Measurements from ENCODE around the gene GRK5. TPM values are rescaled to one million over a fixed set of nuclear protein-coding genes. Genes with fewer than 3 reads are reported as not detected.

The GRK5 gene
- total RNA-seq, 1 experiment from 2014 or later: 0.82 TPM

DNA sequence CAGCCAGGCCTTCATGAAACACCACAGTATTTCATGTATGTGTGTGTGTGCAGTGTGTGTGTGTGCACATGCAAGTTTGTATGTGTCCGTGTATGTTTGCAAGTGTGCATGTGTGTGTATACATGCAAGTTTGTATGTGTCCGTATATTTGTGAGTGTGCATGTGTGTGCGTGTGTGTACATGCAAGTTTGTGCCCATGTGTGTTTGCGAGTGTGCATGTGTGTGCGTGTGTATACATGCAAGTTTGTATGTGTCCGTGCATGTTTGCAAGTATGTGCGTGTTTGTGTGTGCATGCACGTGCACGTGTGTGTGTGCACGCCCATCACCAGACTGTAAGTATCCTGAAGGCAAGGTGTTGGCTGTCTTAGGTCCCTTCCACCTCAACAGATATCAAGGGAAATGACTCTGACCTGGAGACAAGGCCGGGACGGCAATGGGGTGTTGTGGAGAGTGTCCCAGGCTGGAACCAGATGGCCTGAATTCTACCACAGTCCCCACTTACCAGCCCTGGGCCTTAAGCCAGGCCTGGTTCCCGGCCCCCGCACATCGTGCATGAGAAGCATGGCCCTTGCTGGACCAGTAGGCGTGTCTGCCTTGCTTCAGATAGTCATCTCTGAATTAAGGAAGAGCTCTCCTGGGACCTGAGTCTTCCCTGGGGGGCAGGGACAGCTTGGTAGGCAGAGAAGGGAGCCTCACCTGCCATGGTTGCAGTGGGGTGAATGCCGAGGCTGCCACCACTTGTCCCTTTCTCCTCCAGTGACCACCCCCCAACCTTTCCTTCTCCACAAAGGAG lies 140.0 kb downstream of the GRK5 start:
- H3K27ac Mint-ChIP-seq (ENCODE audit: low read depth, unreplicated experiment): no peak overlapping the region
- BruUV-seq (replicated peaks): no TSS peak
- TF ChIP-seq, protein P1, sequence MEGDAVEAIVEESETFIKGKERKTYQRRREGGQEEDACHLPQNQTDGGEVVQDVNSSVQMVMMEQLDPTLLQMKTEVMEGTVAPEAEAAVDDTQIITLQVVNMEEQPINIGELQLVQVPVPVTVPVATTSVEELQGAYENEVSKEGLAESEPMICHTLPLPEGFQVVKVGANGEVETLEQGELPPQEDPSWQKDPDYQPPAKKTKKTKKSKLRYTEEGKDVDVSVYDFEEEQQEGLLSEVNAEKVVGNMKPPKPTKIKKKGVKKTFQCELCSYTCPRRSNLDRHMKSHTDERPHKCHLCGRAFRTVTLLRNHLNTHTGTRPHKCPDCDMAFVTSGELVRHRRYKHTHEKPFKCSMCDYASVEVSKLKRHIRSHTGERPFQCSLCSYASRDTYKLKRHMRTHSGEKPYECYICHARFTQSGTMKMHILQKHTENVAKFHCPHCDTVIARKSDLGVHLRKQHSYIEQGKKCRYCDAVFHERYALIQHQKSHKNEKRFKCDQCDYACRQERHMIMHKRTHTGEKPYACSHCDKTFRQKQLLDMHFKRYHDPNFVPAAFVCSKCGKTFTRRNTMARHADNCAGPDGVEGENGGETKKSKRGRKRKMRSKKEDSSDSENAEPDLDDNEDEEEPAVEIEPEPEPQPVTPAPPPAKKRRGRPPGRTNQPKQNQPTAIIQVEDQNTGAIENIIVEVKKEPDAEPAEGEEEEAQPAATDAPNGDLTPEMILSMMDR (IDR thresholded peaks at IDR 0.05; ENCODE audit: unreplicated experiment): no peak
- intact Hi-C loops (cut with micrococcal nuclease): no loop called here
- CTCF ChIA-PET: interaction anchor here (0.6 kb wide), 1 partner anchor 209 kb away, joined by 3 read pairs; no protein-coding TSS in a partner anchor
- no peak overlapping the region for H3K4me3 Mint-ChIP-seq (ENCODE audit: unreplicated experiment)
- DNase-seq (ENCODE audit: unreplicated experiment): no peak
- peaks cover 3% of the 10 kb centered on the region for H3K4me1 Mint-ChIP-seq (ENCODE audit: insufficient read depth, unreplicated experiment)
- POLR2A ChIA-PET: no interaction called here
- H3K9me3 Mint-ChIP-seq (ENCODE audit: unreplicated experiment): peaks cover 7% of the 10 kb centered on the region
- no peaks in the 10 kb centered on the region for H3K27me3 Mint-ChIP-seq (ENCODE audit: insufficient read depth, unreplicated experiment)
- no peaks in the 10 kb centered on the region for H3K36me3 Mint-ChIP-seq (ENCODE audit: insufficient read depth, unreplicated experiment)

DNA sequence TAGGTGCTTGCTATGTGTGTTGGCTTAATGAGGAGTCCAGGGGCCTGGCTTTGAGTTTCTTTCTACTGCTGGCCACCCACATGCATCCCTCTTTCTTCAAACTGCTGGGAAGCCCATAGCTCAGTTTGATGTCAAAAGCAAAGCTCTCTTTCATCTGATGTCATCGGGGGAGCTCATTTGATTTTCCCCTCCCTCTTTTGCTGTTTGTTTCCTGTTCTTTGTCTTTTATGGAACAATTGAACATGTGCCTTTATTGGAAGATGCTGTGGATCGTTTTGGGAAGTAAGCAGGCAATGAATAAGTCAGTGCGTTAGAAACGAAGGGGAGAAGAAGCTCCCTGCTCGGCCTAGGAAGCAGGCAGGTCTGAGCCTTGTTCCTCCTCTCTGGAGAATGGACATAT lies 140.7 kb downstream of the GRK5 start:
- no peak for DNase-seq (ENCODE audit: unreplicated experiment)
- intact Hi-C loops (cut with micrococcal nuclease): no loop called here
- ChIA-PET POLR2A (no interaction called here), CTCF (interaction anchor here (0.6 to 0.7 kb wide), 2 partner anchors 32 to 209 kb away, joined by 3 to 5 read pairs; no protein-coding TSS in a partner anchor)
- no TSS peak for BruUV-seq (replicated peaks)
- no peak overlapping the region for H3K4me3 Mint-ChIP-seq (ENCODE audit: unreplicated experiment)
- H3K36me3 Mint-ChIP-seq (ENCODE audit: insufficient read depth, unreplicated experiment): no peaks in the 10 kb centered on the region
- no peaks in the 10 kb centered on the region for H3K4me1 Mint-ChIP-seq (ENCODE audit: insufficient read depth, unreplicated experiment)
- no peaks in the 10 kb centered on the region for H3K27me3 Mint-ChIP-seq (ENCODE audit: insufficient read depth, unreplicated experiment)
- TF ChIP-seq, protein P1 (IDR thresholded peaks at IDR 0.05; ENCODE audit: unreplicated experiment): no peak
- H3K27ac Mint-ChIP-seq (ENCODE audit: low read depth, unreplicated experiment): no peak overlapping the region
- peaks cover 7% of the 10 kb centered on the region for H3K9me3 Mint-ChIP-seq (ENCODE audit: unreplicated experiment)

DNA sequence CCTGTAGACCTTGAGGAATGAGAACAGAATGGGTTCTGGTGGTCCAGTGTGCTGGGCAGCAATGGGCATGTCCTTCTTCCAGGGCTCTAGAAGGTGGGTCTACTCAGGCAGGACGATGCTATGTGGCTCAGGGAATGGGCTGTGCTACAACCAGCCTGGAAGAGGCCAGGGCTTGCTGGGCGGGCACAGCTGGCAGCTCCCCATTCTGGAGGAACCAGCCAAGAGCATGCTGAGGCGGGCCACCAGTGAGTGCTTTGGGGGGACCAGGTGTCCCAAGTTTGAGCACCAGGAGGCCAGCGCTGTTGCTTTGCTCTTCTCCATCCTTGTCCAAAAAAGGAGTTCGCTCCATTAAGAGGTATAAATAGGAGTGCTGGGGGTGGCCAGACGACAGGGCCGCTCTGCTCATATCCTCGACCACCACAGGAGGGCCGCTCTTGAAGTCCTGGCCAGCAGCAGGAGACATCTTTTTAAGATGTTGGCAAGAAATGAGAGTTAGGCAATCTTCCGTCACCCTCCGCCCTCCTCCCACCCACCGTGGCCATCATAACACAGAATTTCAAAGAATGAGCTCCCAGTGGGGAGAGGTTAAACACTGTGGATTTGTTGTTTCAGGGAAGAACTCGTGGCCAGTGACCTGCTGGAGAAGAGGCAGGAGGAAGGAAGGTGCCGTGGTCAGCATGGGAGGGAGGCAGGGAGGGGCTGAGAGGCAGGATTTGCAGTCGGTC lies 141.3 kb downstream of the GRK5 start:
- Mint-ChIP-seq H3K36me3 (ENCODE audit: insufficient read depth, unreplicated experiment) (no peaks in the 10 kb centered on the region), H3K27me3 (ENCODE audit: insufficient read depth, unreplicated experiment) (no peaks in the 10 kb centered on the region), H3K4me3 (ENCODE audit: unreplicated experiment) (no peak overlapping the region), H3K9me3 (ENCODE audit: unreplicated experiment) (peaks cover 7% of the 10 kb centered on the region), H3K4me1 (ENCODE audit: insufficient read depth, unreplicated experiment) (no peaks in the 10 kb centered on the region), H3K27ac (ENCODE audit: low read depth, unreplicated experiment) (no peak overlapping the region)
- ChIA-PET CTCF (interaction anchor here (0.7 kb wide), 1 partner anchor 32 kb away, joined by 5 read pairs; no protein-coding TSS in a partner anchor), POLR2A (no interaction called here)
- no peak for DNase-seq (ENCODE audit: unreplicated experiment)
- TF ChIP-seq, protein P1 (IDR thresholded peaks at IDR 0.05; ENCODE audit: unreplicated experiment): no peak
- intact Hi-C loops (cut with micrococcal nuclease): no loop called here
- BruUV-seq (replicated peaks): no TSS peak

DNA sequence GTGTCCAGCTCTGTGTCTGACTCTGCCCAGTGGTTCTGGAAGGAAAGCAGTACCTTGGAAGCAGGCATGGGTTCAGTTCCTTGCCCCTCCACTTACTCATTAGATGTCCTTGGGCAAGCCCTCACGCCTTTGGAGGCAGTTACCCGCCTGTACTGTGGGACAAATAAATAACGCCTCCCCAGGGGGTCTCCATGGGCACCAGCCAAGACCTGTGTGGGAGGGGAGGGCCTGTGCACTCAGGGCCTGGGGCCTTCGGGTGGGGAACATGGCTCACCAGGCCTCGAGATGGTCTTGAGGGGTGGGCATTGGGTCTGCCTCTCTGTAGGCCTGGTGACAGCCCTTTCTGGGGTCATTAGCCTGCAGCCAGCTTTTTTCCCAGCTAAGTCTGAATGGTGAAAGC lies 142.0 kb downstream of the GRK5 start:
- Mint-ChIP-seq H3K27me3 (ENCODE audit: insufficient read depth, unreplicated experiment) (no peaks in the 10 kb centered on the region), H3K27ac (ENCODE audit: low read depth, unreplicated experiment) (no peak overlapping the region), H3K36me3 (ENCODE audit: insufficient read depth, unreplicated experiment) (no peaks in the 10 kb centered on the region), H3K4me1 (ENCODE audit: insufficient read depth, unreplicated experiment) (no peaks in the 10 kb centered on the region), H3K9me3 (ENCODE audit: unreplicated experiment) (peaks cover 7% of the 10 kb centered on the region), H3K4me3 (ENCODE audit: unreplicated experiment) (no peak overlapping the region)
- no peak for DNase-seq (ENCODE audit: unreplicated experiment)
- intact Hi-C loops (cut with micrococcal nuclease): no loop called here
- no TSS peak for BruUV-seq (replicated peaks)
- TF ChIP-seq, protein P1 (IDR thresholded peaks at IDR 0.05; ENCODE audit: unreplicated experiment): no peak
- POLR2A ChIA-PET: interaction anchor here (0.5 kb wide), 1 partner anchor 203 kb away, joined by 3 read pairs; no protein-coding TSS in a partner anchor
- CTCF ChIA-PET: no interaction called here
